Measurements from ENCODE around the gene ADIPOR2. TPM values are rescaled to one million over a fixed set of nuclear protein-coding genes. Genes with fewer than 3 reads are reported as not detected.
A peak's percentile ranks its signal among the peaks of the same experiment; 100 is the strongest.

ADIPOR2 gene
- total RNA-seq, 1 donor from 2014 or later: 29.6 TPM

DNA sequence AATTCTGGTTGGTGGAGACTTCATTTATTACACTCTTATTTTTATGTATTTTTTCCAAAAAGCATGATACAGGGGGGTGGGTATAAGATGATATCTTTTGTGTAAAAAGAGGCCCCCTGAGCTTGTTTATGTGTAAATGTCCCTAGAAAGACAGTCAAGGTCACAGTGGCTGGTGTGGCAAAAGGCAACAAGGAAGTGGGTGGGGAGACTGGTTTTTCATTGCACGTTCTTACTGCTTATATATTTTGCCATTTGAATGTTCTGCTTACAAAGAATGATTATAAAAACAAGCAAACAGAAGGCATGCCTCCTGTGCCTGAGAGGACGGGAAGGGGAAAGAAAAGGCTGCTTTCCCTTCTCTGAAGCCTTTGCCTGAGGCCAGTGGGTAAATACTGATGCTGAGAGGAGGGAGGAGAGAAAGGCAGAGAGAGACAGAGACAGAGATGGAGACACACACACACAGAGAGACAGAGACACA lies 24.1 kb upstream of the ADIPOR2 start:
- Histone ChIP-seq H3K27me3 (peaks cover 20% of the 10 kb centered on the region), H3K4me1 (peaks cover 7% of the 10 kb centered on the region), H3K27ac (no peak overlapping the region), H3K4me2 (no peak overlapping the region), H3K9ac (no peak overlapping the region), H2AFZ (replicated peaks) (no peak overlapping the region), H3K36me3 (no peaks in the 10 kb centered on the region), H4K20me1 (ENCODE audit: low read depth) (no peaks in the 10 kb centered on the region), H3K4me3 (no peak overlapping the region), H3K9me3 (ENCODE audit: low read depth) (no peaks in the 10 kb centered on the region), H3K79me2 (ENCODE audit: low read depth) (no peaks in the 10 kb centered on the region), H3F3A (ENCODE audit: low read depth) (peaks cover 13% of the 10 kb centered on the region)
- TF ChIP-seq, protein P1, sequence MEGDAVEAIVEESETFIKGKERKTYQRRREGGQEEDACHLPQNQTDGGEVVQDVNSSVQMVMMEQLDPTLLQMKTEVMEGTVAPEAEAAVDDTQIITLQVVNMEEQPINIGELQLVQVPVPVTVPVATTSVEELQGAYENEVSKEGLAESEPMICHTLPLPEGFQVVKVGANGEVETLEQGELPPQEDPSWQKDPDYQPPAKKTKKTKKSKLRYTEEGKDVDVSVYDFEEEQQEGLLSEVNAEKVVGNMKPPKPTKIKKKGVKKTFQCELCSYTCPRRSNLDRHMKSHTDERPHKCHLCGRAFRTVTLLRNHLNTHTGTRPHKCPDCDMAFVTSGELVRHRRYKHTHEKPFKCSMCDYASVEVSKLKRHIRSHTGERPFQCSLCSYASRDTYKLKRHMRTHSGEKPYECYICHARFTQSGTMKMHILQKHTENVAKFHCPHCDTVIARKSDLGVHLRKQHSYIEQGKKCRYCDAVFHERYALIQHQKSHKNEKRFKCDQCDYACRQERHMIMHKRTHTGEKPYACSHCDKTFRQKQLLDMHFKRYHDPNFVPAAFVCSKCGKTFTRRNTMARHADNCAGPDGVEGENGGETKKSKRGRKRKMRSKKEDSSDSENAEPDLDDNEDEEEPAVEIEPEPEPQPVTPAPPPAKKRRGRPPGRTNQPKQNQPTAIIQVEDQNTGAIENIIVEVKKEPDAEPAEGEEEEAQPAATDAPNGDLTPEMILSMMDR (IDR thresholded peaks at IDR 0.05): no peak
- no peak for TF ChIP-seq EZH2 (IDR thresholded peaks at IDR 0.05)
- TF ChIP-seq EZH2phosphoT487 (IDR thresholded peaks at IDR 0.05): no peak
- Mint-ChIP-seq H3K9me3 (peaks cover 8% of the 10 kb centered on the region), H3K36me3 (peaks cover 6% of the 10 kb centered on the region), H3K4me3 (no peak overlapping the region), H3K27me3 (ENCODE audit: insufficient read depth, low read depth) (peaks cover 16% of the 10 kb centered on the region), H3K4me1 (peaks cover 10% of the 10 kb centered on the region), H3K27ac (no peak overlapping the region)
- no peak for DNase-seq (ENCODE audit: low spot score)

DNA sequence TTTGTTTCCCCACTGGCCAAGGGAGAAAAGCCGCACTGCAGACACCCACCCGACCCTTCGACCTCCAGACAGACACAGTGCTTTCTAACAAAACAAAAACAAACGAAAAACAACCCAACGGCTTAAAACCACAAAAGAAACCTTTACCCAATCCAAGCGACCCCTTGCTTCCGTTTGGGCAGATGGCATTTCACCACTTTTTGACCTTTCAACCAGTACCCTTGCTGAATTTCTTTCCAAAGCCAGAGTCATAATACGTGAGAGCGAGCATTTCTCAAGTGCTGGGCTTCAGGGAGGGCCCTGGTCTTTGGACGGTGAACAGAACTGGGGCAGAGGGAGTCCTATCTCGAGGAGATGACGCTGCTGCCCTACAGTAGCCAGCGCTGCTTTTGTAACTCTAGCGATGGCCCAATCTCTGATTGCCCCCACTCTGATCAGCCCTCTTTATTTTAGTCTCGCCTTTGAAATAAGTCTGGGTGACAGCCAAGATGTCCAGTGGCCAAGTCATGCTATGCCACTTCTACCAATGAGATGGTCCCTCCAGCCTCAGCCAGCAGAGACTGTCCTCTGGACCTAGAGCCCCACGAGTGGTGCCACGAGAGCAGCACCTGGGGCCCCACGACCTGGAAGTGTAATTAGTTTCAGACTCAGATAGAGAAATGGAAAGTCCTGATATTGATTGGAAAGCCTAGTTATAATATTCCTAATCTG lies 21.9 kb upstream of the ADIPOR2 start:
- no peak overlapping the region for H3K27ac ChIP-seq
- no peaks in the 10 kb centered on the region for H3K79me2 ChIP-seq (ENCODE audit: low read depth)
- no peak overlapping the region for H3K4me3 ChIP-seq
- TF ChIP-seq, protein P1 (IDR thresholded peaks at IDR 0.05): no peak
- TF ChIP-seq EZH2phosphoT487 (IDR thresholded peaks at IDR 0.05): no peak
- no peak for TF ChIP-seq EZH2 (IDR thresholded peaks at IDR 0.05)
- H3K4me2 ChIP-seq: no peak overlapping the region
- H4K20me1 ChIP-seq (ENCODE audit: low read depth): no peaks in the 10 kb centered on the region
- no peak overlapping the region for H3K27ac Mint-ChIP-seq
- peaks cover 8% of the 10 kb centered on the region for H3K4me1 Mint-ChIP-seq
- no peak overlapping the region for H3K4me3 Mint-ChIP-seq
- H3K9me3 ChIP-seq (ENCODE audit: low read depth): no peaks in the 10 kb centered on the region
- H3K9ac ChIP-seq: no peak overlapping the region
- peak overlapping the region; percentile 15 for H2AFZ ChIP-seq (replicated peaks)
- H3K4me1 ChIP-seq: peaks cover 7% of the 10 kb centered on the region
- H3K27me3 ChIP-seq: peaks cover 6% of the 10 kb centered on the region
- DNase-seq (ENCODE audit: low spot score): peak; percentile 38
- peaks cover 5% of the 10 kb centered on the region for H3F3A ChIP-seq (ENCODE audit: low read depth)
- H3K36me3 ChIP-seq: no peaks in the 10 kb centered on the region
- H3K27me3 Mint-ChIP-seq (ENCODE audit: insufficient read depth, low read depth): peaks cover 7% of the 10 kb centered on the region
- peaks cover 2% of the 10 kb centered on the region for H3K36me3 Mint-ChIP-seq
- H3K9me3 Mint-ChIP-seq: peaks cover 2% of the 10 kb centered on the region

- no peak overlapping the region for H3K4me3 ChIP-seq
- no peak overlapping the region for H2AFZ ChIP-seq (replicated peaks)
- H3K27ac ChIP-seq: no peak overlapping the region
- no peak overlapping the region for H3K9ac ChIP-seq
- H3K36me3 ChIP-seq: no peaks in the 10 kb centered on the region
- H3K9me3 ChIP-seq (ENCODE audit: low read depth): no peaks in the 10 kb centered on the region
- TF ChIP-seq, protein P1 (IDR thresholded peaks at IDR 0.05): no peak
- TF ChIP-seq EZH2 (IDR thresholded peaks at IDR 0.05) (no peak), EZH2phosphoT487 (IDR thresholded peaks at IDR 0.05) (no peak)
- Mint-ChIP-seq H3K27me3 (ENCODE audit: insufficient read depth, low read depth) (peaks cover 7% of the 10 kb centered on the region), H3K9me3 (no peaks in the 10 kb centered on the region), H3K36me3 (no peaks in the 10 kb centered on the region), H3K4me1 (peaks cover 5% of the 10 kb centered on the region), H3K27ac (no peak overlapping the region), H3K4me3 (no peak overlapping the region)
- H3K79me2 ChIP-seq (ENCODE audit: low read depth): no peaks in the 10 kb centered on the region
- H3K4me2 ChIP-seq: no peak overlapping the region
- no peaks in the 10 kb centered on the region for H3F3A ChIP-seq (ENCODE audit: low read depth)
- peaks cover 7% of the 10 kb centered on the region for H3K4me1 ChIP-seq
- DNase-seq (ENCODE audit: low spot score): no peak
- no peaks in the 10 kb centered on the region for H4K20me1 ChIP-seq (ENCODE audit: low read depth)
- no peaks in the 10 kb centered on the region for H3K27me3 ChIP-seq
Observed at GRCh38 chr12:1670358-1671268, 20.3 kb upstream of the ADIPOR2 start.

Data from neural progenitor cell (in vitro differentiated cells).